Central memory CD4-positive, alpha-beta T cell (primary cell): ENCODE data around the gene GJD3.
"Not testable (repeated sequence)": the region's sequence is repeated elsewhere in the genome, so short reads cannot be mapped to it uniquely, and the experiment has no call there.

Experiments used
- DNase-seq: peaks from one replicate; pipeline ENCODE4 v3.0.0; 2022
- total RNA-seq, 3 experiments: gene quantifications; one replicate each; lab custom pipeline; 2026; lab: John Stamatoyannopoulos, UW

Gene GJD3, protein sequence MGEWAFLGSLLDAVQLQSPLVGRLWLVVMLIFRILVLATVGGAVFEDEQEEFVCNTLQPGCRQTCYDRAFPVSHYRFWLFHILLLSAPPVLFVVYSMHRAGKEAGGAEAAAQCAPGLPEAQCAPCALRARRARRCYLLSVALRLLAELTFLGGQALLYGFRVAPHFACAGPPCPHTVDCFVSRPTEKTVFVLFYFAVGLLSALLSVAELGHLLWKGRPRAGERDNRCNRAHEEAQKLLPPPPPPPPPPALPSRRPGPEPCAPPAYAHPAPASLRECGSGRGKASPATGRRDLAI
- total RNA-seq, result 0 to 0.04 (median 0) reads per million in 3 experiments

DNA sequence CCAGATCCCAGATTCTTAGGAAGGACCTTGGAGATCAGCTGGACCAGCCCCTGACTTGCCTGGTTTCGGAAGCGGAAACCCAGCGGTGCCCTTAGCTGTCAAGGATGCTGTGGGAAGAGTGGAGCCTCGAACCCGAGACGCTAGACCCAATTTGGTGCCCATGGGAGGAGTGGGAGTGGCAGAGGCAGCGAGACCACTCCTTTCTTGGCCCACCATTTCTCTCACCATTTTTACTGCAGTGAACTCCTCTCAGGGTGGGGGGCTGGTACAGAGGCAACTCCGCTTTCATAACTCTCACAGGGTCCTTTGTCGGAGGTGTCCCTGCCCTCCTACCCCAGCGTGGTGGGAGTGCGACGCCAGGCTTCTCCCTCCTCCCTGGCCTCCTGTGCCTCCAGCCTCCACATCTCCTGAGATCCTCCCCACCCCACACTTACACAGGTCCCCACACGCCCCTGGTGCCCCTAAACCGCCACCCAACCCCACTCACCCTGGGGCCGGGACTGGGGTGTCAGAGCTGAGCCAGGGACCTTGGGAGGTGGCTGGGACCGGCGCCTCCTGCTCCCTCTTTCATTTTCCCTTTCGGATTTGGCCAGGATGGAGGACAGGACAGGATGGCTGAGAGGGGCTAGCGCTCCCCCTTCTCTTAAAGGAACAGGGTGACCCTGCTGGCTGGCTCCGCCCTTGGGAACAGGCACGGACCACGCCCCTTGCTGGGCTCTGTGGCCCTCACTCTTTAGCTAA lies at the start of gene GJD3:
TSS of gene GJD3 (minus strand) at position 617 of the 741 bp plus-strand sequence. CDS start 922 bp downstream, outside the sequence.
- no peak for DNase-seq

DNA sequence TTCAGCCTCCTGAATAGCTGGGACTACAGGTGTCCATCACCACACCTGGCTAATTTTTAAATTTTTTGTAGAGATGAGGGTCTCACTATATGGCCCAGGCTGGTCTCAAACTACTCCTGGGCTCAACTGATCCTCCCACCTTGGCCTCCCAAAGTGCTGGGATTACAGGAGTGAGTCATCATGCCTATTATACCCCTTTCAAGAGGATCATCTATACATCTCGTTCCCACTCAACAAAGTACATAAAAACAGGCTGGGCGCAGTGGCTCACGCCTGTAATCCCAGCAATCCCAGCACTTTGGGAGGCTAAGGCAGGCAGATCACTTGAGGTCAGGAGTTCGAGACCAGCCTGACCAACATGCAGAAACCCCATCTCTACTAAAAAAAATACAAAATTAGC lies 49.8 kb upstream of the GJD3 start:
- not testable (repeated sequence) for DNase-seq

DNA sequence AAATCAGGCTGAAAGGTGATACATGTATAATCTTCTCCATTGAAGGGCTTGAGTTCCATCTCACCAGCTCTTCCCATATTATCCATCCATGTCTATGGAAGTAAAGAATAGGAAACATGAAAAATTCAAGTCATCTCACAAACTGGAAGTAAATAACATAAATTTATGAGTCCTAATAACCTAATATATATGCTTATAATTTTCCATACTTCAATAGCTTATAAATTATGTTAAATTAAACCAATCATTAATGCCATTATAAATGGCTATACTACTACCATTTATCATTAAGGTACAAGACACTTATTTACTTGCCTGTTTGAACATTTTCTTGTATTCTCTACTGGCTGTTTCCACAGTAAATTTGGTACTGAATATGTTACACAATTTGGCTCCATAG lies 48.3 kb upstream of the GJD3 start:
- DNase-seq, result no peak

DNA sequence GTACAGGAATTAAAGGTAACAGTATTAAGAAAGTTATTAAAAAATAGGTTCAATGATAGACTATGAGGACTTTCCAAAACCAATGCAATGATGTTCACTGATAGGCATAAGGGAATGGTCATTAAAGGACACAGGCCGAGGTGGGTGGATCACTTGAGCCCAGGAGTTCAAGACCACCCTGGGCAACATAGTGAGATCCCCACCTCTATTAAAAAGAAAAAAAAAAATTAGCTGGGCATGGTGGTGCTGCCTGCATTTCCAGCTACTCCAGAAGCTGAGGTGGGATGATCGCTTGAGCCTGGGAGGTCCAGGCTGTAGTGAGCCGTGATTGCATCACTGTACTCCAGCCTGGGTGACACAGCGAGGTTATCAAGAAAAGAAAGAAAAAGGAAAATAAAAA lies 47.3 kb upstream of the GJD3 start:
- no peak for DNase-seq

DNA sequence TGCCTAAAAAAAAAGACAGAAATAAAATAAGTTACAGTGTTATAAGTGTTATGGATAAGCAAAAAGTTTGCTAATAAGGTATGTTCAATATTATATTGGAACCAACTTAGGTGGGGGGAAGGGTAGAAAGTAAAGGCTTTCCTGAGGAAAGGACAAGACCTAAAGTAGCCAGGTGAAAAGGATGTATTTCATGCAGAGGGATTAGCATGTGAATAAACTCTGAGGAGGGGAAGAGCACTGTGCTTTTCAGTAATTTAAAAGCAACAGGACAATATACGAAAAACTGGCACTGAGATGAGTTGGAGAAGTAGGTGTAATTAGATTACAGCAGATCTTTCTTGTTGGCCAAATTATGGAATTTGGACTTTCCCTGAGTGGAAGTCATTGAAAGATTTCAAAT lies 45.5 kb upstream of the GJD3 start:
- no peak for DNase-seq

DNA sequence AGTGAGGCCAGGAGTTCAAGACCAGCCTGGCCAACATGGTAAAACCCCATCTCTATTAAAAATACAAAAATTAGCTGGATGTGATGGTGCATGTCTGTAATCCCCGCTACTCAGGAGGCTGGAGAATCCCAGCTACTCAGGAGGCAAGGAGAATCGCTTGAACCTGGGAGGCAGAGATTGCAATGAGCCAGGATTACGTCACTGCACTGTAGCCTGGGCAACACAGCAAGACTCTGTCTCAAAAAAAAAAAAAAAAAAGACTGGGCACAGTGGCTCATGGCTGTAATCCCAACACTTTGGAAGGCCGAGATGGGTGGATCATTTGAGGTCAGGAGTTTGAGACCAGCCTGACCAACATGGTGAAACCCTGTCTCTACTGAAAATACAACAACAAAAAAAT lies 45.0 kb upstream of the GJD3 start:
- DNase-seq, result not testable (repeated sequence)

DNA sequence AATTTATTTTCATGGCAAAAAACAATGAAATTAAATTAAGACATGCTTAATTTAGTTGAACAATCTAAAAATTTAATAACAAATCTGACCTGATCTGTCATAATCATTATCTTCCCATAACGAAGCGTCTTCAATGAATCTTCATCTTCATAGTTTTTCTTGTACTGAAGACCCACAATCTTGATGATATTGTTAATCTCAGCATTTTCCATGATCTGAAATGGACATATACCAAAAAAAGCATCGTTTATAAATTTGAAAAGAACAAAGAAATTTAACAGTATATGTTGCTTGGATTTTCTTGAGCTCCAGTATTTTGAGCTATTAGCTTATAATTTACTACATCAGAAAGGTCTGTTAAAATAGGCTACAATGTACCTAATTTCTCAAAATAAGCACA lies 42.9 kb upstream of the GJD3 start:
- no peak for DNase-seq

DNA sequence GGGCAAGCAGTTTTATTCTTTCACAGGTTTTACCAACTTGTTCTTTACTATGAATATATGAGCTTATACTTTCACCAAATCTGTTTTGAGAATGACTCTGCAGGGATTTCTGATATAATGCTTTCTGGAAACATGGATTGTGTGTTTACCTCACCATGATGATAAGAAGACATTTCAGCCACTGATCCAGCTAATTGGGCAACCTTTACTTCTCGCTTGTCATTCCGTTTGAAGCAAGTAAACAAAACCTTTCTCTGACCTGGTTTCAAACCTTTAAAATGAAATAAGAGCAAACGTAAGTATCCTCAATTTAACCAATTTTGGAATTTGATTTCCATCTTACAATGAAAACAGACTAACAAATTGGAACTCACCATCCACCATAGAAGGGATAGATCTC lies 39.5 kb upstream of the GJD3 start:
- DNase-seq, result no peak

DNA sequence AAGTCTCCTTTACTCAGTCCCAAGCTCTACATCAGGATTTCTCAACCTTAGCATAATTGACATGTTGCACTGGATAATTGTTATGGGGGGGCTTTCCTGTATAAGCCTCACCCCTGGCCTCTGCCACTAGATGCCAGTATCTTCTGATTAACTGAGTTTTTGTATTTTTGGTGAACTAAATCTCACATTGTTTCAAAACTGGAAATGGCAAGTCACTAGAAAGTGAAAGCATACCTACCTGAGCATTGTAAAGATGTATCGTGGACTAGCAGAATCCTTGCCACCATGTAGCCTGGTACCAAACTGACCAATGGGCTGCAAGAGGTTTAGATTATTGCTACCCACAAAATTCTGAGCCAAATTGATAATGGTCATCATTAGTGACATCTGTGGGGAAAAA lies 38.1 kb upstream of the GJD3 start:
- DNase-seq, result no peak

DNA sequence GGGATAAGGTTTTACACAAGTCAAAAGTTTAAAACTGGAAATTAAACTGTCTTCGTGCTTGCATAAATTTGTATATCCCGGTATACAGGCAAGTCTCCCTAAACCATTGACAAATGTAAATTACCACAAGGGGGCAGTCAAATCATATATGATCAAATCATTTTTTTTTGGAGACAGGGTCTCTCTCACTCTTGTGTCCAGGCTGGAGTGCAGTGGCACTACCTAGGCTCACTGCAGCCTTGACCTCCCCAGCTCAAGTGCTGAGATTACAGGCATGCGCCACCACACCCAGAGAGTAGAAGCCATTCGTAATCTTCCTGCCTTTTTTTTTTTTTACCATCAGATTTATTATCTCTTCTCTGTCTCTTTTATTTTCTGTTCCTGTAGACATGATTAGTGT lies 34.6 kb upstream of the GJD3 start:
- peak; percentile 45 for DNase-seq

DNA sequence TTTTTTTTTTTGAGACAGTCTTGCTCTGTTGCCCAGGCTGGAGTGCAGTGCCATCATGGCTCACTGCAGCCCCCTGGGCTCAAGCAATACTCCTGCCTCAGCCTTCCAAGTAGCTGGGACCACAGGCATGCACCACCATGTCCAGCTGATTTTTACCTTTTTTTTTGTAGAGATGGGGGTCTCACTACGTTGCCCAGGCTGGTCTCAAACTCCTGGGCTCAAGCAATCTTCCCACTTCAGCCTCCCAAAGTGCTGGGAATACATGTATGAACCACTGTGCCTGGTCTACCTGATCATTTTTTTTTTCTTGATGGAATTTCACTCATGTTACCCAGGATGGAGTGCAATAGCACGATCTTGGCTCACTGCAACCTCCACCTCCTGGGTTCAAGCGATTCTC lies 22.0 kb upstream of the GJD3 start:
- not testable (repeated sequence) for DNase-seq

DNA sequence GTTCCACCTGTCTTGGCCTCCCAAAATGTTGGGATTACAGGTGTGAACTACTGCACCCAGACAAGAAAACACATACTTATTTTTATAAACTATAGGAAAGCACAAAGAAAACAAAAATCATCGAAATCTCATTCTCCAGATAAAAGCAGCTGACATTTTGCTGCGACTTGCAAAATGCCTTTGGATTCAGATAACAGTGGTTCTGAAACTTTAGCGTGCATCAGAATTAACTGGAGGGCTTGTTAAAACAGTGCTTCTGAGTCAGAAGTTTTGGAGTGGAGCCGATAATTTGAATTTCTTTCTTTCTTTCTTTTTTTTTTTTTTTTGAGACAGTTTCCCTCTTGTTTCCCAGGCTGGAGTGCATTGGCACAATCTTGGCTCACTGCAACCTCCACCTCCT lies 17.7 kb upstream of the GJD3 start:
- no peak for DNase-seq

DNA sequence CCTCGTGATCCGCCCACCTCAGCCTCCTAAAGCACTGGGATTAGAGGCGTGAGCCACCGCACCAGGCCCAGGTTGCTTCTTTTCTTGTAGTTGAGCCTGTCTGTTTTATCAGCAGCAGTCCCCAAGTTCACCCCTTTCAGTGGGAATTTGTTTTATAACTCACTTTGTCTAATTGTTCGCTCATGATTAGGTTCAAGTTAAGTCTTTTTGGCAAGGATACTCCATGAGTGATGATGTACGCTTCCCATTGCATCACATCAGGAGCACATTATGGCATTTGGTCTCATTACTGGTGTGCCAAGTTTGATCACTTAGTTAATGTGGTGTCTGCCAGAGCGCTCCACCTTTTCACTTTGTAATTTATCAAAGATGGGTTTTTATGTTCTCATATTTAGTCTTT lies 14.4 kb upstream of the GJD3 start:
- no peak for DNase-seq

DNA sequence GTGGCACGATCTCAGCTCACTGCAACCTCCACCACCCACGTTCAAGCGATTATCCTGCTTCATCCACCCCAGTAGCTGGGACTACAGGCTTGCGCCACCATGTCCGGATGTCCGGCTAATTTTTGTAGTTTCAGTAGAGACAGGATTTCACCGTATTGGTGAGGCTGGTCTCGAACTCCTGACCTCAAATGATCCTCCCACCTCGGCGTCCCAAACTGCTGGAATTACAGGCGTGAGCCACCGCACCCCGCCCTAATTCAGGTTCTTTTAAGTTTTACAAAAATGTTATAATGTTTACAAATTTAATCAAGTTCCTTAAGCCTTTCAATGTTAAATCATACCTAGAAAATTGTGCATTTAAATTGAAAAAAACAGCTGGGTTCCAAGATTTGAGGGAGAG lies 13.3 kb upstream of the GJD3 start:
- DNase-seq, result no peak

DNA sequence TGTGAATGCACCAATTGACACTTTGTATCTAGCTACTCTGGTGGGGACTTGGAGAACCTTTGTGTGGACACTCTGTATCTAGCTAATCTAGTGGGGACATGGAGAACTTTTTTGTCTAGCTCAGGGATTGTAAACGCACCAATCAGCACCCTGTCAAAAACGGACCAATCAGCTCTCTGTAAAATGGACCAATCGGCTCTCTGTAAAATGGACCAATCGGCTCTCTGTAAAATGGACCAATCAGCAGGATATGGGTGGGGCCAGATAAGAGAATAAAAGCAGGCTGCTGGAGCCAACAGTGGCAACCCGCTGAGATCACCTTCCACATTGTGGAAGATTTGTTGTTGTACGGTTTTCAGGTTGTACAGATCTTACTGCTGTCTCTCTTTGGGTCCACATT lies 12.0 kb upstream of the GJD3 start:
- not testable (repeated sequence) for DNase-seq

DNA sequence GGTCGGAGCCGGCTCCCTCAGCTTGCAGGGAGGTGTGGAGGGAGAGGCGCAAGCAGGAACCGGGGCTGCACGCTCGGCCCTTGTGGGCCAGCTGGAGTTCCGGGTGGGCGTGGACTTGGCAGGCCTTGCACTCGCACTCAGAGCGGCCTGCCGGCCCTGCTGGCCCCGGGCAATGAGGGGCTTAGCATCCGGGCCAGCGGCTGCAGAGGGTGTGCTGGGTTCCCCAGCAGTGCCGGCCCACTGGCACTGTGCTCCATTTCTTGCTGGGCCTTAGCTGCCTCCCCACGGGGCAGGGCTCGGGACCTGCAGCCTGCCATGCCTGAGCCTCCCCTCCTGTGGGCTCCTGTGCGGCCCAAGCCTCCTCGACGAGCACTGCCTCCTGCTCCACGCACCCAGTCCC lies 11.2 kb upstream of the GJD3 start:
- DNase-seq, result not testable (repeated sequence)

DNA sequence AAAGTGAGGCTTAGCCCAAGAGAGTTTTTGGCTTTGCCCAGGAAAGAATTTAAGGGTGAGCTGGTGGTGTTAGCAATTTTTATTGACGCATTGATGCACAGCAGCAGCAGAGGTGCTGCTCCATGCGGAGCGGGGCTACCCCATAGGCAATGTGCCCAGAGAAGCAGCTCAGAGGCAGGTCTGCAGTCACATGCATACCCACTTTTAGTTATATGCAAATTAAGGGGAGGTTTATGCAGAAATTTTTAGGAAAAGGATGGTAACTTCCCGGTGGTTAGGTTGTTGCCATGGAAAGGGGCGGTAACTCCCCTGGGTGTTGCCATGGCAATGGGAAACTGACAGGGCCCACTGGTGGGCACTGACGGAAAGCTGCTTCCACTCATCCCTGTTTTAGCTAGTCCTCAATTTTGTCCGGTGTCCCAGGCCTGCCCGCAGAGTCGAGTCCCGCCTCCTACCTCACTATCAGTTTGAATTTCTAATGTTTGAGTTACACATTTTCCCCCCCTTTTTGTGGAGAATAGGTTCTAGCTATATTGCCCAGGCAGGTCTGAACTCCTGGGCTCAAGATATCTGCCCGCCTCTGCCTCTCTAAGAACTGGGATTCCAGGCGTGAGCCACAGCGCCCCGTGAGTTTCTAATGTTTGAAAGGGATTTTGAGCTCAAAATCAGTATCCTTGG lies 10.4 kb upstream of the GJD3 start:
- no peak for DNase-seq

DNA sequence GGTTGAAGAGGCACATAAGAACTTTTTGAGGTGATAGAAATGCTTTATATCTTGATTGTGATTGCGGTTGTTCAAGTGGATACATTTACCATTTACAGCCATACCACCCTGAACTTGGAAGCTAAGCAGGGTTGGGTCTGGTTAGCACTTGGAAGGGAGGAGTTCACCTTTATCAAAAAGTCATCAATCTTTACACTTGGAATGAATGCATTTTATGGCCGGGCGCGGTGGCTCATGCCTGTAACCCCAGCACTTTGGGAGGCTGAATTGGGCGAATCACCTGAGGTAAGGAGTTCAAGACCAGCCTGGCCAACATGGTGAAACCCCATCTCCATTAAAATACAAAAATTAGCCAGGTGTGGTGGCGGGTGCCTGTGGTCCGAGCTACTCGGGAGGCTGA lies 9.5 kb upstream of the GJD3 start:
- DNase-seq, result no peak

DNA sequence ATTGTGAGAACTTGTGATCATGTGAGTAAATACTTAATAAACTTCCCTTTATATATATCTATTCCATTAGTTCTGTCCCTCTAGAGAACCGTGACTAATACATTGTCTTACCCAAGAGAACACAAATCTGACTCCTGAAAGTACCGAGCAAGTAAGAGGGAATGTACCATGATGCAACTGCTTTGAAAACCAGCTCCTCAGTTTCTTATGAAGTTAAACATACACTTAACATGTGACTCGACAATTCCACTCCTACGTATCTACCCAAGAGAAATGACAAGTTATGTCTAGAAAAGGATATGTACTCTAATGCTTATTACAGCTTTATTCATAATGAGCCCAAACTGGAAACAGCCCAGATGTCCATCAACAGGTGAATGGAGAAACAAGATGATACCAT lies 8.8 kb upstream of the GJD3 start:
- no peak for DNase-seq

DNA sequence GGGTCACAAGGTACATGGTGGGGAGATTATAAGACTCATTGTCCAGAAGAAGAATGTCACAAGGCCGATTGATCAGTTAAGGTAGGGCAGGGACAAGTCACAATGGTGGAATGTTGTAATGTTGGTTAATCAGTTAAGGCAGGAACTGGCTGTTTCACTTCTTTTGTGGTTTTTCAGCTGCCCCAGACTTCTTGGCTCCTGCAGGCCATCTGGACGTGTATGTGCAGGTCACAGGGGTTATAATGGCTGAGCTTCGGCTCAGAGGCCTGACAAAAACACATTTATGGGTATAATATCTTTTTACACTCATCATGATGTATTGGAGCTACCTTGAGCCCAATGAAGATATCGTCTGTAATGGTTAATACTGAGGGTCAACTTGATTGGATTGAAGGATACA lies 8.1 kb upstream of the GJD3 start:
- not testable (repeated sequence) for DNase-seq

DNA sequence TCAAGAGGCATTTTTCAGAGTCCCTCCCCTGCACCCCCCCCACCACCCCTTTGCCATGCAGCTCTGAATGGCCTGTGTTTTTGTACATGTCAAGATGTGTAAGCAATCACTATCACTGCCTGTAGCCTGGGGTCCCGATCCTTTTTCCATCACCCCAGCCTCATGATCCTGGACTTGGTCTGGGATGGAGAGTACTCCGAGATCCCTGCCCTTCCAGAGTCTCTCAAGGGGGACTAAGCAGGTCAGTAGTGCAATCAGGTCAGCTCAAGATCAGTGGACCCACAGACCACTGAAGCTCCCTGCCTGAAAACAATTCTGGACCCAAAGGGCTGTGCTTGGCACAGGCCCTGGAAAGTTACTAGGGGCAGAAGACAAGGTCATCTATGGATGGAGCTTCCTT lies 7.5 kb upstream of the GJD3 start:
- DNase-seq, result no peak

DNA sequence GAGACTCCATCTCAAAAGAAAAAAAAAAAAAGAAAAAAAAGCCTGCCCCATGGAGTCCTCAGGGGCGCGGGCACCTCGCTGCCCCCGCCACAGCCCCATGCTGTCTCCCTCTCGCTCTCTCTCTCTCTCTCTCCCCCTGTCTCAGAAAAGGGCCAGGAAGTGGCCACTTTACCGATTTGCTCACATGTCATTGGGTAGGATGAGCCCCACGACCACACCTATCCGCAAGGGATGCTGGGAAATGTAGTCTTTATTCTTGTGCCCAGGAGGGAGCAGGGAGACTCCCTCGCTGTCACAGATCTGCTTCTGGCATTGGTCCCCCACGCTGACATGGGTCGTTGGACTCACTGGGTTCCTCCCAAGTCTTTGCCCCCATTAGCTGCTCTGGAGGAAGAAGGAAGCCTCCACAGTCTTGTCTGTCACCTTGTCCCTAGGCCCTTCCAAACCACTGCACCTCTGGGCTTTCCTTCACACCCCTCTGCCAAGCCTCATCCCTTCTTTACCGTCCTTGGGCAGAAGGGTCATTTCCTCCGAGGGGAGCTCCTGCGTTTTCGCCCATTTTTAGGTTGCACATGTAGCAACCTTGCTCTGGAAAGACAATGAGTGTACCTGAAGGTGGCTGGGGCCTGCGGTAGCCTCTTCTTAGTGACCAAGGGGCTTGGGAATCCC lies 6.9 kb upstream of the GJD3 start:
- DNase-seq, result peak; percentile 33

DNA sequence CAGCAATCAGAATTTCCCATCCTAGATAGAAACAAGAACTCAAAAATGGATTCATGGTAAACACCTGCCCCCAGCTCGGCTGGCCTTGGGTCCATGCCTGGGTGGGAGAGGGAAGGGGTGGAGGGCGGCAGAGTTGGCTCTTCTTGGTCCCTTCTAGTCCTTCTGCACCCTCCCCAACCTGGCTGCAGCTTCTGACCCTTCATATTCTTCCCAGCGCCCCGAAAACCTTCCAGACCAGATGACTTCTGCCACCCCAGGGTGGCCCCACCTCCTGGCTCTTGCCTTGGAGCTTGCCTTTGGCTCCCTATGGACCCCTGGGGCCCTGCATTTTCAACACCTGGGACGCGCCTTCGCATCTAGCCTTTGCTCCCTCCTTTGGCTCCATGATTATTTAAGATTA lies 5.4 kb upstream of the GJD3 start:
- no peak for DNase-seq
